ENCODE results near the gene PGA3.
"Not testable (repeated sequence)": the region's sequence is repeated elsewhere in the genome, so short reads cannot be mapped to it uniquely, and the experiment has no call there.

PGA3 gene

DNA sequence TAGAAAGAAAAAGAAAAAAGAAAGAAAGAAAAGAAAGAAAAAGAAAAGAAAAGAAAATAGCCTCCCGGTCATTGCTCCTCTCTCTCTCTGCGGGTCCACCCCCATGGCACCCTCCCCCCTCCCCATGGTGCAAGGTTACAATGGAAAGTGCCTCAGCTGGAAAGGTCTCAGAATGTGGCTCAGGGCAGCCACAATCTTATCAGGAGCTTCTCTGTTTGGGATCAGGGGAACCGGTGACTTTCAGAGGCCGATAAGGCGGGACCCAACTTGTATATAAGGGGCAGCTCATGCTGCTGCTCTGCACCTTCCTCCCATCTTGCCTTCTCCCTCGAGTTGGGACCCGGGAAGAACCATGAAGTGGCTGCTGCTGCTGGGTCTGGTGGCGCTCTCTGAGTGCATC is 37.6 kb downstream of the PGA3 start, which contains the start of gene PGA5:
Gene PGA5, plus strand, starts transcription at position 301 of the 400 bp plus-strand sequence. Its CDS starts 52 bp downstream, at position 353.
- not testable (repeated sequence) for H3K36me3 ChIP-seq (ENCODE audit: insufficient read depth, low read length); H3K4me3 ChIP-seq (ENCODE audit: low read length); H3K9ac ChIP-seq (ENCODE audit: low read depth, low read length); H3K9me3 ChIP-seq (replicated peaks; ENCODE audit: low read length); H3K27me3 ChIP-seq (ENCODE audit: control insufficient read depth, insufficient read depth, low read length); H3K4me1 ChIP-seq (ENCODE audit: control insufficient read depth, insufficient read depth, low read length); H3K4me2 ChIP-seq (ENCODE audit: low read length)

DNA sequence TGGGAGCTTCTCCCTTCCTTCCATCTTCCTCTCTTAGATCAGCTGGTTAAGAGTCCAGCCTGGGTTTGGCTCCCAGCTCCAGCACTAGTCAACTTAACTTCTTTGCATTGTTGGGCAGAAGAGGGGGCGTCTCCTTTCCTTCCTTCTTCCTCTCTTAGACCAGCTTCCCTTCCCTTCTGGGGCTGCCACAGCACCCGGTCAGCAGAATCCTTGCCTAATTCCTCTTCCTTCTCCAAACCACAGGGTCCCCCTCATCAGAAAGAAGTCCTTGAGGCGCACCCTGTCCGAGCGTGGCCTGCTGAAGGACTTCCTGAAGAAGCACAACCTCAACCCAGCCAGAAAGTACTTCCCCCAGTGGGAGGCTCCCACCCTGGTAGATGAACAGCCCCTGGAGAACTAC is 38.2 kb downstream of the PGA3 start:
- not testable (repeated sequence) for H3K27me3 ChIP-seq (ENCODE audit: control insufficient read depth, insufficient read depth, low read length); H3K9ac ChIP-seq (ENCODE audit: low read depth, low read length); H3K36me3 ChIP-seq (ENCODE audit: insufficient read depth, low read length); H3K4me1 ChIP-seq (ENCODE audit: control insufficient read depth, insufficient read depth, low read length); H3K4me3 ChIP-seq (ENCODE audit: low read length); H3K4me2 ChIP-seq (ENCODE audit: low read length); H3K9me3 ChIP-seq (replicated peaks; ENCODE audit: low read length)

DNA sequence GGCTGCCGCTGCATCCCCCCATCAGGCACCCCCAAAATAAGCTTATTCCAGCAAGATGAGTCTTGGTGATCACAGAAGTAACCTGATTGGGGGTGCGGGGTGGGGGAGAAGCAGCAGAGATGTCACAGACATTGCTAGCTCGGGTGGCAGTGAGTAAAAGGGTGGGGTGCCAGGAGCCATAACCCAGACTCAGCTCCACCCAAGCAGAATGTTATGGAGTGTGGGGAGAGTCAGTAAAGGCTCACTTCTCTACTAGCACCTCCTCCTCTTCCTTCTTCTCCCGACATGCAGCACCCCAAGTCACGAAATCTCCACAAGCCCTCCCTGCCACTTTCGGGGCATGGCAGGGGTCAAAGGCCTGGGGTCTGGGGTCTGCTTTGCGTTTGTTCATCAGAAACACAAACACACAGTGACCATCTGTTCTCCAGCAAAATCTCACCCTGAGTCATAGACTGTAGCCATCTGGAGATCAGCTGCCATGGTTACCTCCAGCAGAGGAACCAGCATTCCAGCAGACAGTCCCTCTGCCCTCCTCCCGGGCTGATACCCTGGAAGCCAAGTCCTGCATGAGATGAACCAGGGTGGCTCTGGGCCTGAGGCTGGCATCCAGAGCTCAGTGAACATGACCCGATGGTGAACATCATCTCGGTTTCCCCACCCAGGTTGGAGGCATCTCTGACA is 42.1 kb downstream of the PGA3 start:
- not testable (repeated sequence) for H3K9me3 ChIP-seq (replicated peaks; ENCODE audit: low read length); H3K9ac ChIP-seq (ENCODE audit: low read depth, low read length); H3K36me3 ChIP-seq (ENCODE audit: insufficient read depth, low read length); H3K4me2 ChIP-seq (ENCODE audit: low read length); H3K27me3 ChIP-seq (ENCODE audit: control insufficient read depth, insufficient read depth, low read length); H3K4me3 ChIP-seq (ENCODE audit: low read length); H3K4me1 ChIP-seq (ENCODE audit: control insufficient read depth, insufficient read depth, low read length)

DNA sequence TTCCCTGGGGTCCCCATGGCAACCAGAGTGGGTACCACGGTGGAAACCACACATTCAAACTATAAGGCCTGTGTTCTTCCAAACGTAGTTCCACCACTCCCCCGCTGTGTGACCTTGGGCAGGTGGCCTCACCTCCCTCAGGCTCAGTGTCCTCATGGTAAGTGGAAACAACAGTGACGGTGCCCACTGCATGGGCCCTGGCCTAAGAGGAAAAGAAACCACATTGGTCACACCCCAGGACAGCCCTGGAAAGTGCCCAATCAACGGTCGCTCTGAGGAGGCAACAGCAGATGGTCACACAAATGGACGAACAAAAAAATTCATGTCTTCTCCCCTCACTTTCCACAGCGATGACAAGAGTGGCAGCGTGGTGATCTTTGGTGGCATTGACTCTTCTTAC is 44.8 kb downstream of the PGA3 start:
- H3K4me1 ChIP-seq (ENCODE audit: control insufficient read depth, insufficient read depth, low read length); H3K4me2 ChIP-seq (ENCODE audit: low read length); H3K9ac ChIP-seq (ENCODE audit: low read depth, low read length); H3K36me3 ChIP-seq (ENCODE audit: insufficient read depth, low read length); H3K9me3 ChIP-seq (replicated peaks; ENCODE audit: low read length); H3K4me3 ChIP-seq (ENCODE audit: low read length): not testable (repeated sequence)
- H3K27me3 ChIP-seq (ENCODE audit: control insufficient read depth, insufficient read depth, low read length), result peaks cover 18% of the 10 kb centered on the region

DNA sequence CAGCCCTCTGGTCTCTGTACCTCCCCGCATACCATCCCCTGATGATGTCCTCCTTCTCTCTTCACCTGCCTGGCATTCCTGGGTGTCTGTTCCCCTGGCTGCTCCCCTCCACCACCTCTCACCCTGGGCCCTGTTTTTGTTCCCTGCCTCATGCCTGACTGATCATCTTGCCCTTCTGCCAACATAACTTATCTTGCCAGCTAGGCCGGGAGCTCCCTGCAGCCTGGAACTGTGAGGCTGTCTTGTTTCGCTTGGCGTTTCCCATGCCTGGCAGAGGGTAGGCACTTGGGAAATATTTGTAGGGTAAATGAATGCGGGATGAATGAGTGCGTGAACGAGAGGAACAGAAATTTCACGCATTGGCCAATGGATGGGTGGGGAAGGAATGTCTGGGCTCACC is 45.9 kb downstream of the PGA3 start:
- H3K27me3 ChIP-seq (ENCODE audit: control insufficient read depth, insufficient read depth, low read length), result peaks cover 18% of the 10 kb centered on the region
- H3K4me3 ChIP-seq (ENCODE audit: low read length); H3K4me1 ChIP-seq (ENCODE audit: control insufficient read depth, insufficient read depth, low read length); H3K4me2 ChIP-seq (ENCODE audit: low read length); H3K9ac ChIP-seq (ENCODE audit: low read depth, low read length); H3K9me3 ChIP-seq (replicated peaks; ENCODE audit: low read length); H3K36me3 ChIP-seq (ENCODE audit: insufficient read depth, low read length): not testable (repeated sequence)

DNA sequence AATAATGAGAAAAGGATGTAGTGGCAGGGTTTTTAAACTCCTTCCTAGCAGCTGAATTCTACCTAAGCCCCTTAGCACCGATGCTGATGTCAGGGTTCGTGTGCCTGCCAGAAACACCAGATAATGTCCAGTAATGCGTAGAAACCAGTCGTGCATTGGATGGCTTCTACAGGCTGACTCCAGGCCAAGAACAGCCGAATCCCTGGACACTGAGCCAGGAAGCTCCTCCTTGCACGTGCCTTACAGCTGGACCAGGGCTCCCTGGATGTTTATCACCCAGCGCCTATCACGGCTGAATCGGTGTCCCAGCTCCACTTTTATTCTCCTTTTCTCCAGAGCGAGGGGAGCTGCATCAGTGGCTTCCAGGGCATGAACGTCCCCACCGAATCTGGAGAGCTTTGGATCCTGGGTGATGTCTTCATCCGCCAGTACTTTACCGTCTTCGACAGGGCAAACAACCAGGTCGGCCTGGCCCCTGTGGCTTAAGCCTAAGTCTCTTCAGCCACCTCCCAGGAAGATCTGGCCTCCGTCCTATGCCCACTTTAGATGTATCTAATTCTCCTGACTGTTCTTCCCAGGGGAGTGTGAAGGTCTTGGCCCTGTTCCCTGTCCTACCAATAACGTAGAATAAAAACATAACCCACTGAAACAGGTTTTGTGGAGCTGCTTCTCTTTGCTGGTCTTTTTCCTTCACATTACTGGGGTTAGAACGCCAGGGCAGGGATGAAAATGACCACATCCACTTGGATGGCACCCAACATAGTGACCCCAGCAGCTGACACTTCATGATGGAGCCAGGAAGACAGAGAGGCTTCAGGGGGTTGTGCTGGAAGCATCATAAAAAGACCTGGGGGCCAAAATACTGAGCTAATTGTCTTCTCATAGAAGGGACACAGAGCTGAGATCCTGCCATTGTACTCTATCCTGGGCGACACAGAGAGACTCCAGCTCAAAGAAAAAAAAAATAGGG is 47.8 kb downstream of the PGA3 start:
- not testable (repeated sequence) for H3K9me3 ChIP-seq (replicated peaks; ENCODE audit: low read length); H3K4me3 ChIP-seq (ENCODE audit: low read length)
- peaks cover 18% of the 10 kb centered on the region for H3K27me3 ChIP-seq (ENCODE audit: control insufficient read depth, insufficient read depth, low read length)

DNA sequence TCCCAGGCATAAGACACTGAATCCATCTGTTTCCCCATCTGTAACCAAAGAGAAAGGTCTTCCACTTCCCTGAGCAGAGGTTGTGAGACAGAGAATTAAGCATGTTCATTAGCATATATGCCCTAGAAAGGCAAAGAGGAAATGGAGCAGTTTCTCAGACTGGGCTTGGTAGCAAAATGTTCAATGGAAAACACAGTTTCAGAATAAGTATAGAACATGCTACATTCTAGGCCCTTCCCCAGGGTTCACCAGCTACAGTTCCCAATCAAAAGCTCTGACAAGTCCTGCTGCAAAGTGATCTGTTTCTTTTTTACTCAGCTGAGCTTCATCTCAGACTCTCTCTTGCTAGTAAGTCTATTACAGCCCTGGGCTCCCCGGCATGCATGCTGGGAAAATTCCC is 49.0 kb downstream of the PGA3 start:
- H3K4me1 ChIP-seq (ENCODE audit: control insufficient read depth, insufficient read depth, low read length); H3K4me2 ChIP-seq (ENCODE audit: low read length); H3K4me3 ChIP-seq (ENCODE audit: low read length); H3K36me3 ChIP-seq (ENCODE audit: insufficient read depth, low read length); H3K9ac ChIP-seq (ENCODE audit: low read depth, low read length); H3K9me3 ChIP-seq (replicated peaks; ENCODE audit: low read length): not testable (repeated sequence)
- H3K27me3 ChIP-seq (ENCODE audit: control insufficient read depth, insufficient read depth, low read length), result peaks cover 18% of the 10 kb centered on the region

More for the DNA sequence above, 47.8 kb downstream of the PGA3 start:
- not testable (repeated sequence) for H3K4me1 ChIP-seq (ENCODE audit: control insufficient read depth, insufficient read depth, low read length); H3K36me3 ChIP-seq (ENCODE audit: insufficient read depth, low read length); H3K4me2 ChIP-seq (ENCODE audit: low read length); H3K9ac ChIP-seq (ENCODE audit: low read depth, low read length)

DNA sequence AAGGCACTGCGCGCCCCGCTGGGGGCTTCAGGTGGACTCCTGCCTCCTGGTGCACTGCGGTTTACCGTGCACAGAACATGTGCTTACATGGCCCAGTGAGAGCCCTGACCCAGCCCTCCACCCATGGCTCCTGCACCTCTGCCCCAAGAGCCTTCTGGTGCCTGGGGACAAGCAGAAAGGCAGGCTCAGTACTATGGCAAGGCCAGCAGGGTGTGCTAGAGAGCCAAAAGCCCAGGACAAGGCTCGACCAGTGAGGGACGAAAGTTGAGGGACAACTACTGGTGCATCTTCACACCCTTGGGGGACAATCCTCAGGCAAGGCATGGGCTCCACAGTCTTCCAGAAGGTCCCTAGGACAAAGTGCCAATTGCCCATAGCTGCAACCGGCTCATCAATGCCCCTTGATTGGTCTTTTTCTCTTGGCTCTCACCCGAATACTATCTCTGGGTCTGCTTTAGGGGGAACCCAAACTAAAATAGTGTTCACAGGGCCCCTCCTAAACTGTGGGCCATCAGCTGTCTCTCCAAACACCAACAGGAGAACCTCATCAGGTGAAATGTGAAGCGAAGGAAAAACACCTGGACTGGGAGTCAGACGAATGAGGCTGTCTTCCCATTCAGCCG is 51.2 kb downstream of the PGA3 start:
- no peaks in the 10 kb centered on the region for H3K36me3 ChIP-seq (ENCODE audit: insufficient read depth, low read length)
- H3K9me3 ChIP-seq (replicated peaks; ENCODE audit: low read length), result no peaks in the 10 kb centered on the region
- no peak overlapping the region for H3K4me2 ChIP-seq (ENCODE audit: low read length)
- H3K4me3 ChIP-seq (ENCODE audit: low read length), result no peak overlapping the region
- peaks cover 4% of the 10 kb centered on the region for H3K4me1 ChIP-seq (ENCODE audit: control insufficient read depth, insufficient read depth, low read length)
- H3K27me3 ChIP-seq (ENCODE audit: control insufficient read depth, insufficient read depth, low read length), result peaks cover 10% of the 10 kb centered on the region
- no peak overlapping the region for H3K9ac ChIP-seq (ENCODE audit: low read depth, low read length)

DNA sequence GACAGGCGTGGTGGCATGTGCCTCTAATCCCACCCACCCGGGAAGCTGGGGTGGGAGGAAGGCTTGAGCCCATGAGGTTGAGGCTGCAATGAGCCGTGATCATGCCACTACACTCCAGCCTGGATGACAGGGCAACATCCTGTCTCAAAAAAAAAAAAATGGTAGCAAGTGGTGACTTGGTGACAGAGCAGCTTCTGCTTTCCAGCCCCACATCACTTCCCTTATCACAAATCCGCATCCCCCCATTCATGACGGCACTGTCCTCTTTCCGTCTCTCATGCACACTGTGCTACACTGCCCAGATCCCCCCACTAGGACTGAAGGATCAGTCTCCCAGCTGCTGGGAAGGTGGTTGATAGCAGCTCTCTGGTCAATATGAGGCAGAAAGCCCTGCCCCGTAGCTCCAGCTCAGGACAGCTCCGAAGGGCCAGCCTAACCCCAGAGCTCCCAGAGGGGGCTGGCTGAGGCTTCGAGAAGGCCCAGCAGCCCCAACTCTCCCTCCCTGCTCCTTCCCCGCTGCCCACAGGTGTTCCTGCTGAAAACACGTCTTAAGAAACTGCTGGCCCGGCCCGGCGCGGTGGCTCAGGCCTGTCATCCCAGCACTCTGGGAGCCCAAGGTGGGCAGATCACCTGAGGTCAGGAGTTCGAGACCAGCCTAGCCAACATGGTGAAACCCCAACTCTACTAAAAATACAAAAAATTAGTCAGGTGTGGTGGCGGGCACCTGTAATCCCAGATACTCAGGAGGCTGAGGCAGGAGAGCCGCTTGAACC is 53.6 kb downstream of the PGA3 start:
- no peak overlapping the region for H3K4me2 ChIP-seq (ENCODE audit: low read length)
- no peaks in the 10 kb centered on the region for H3K27me3 ChIP-seq (ENCODE audit: control insufficient read depth, insufficient read depth, low read length)
- H3K36me3 ChIP-seq (ENCODE audit: insufficient read depth, low read length), result no peaks in the 10 kb centered on the region
- H3K9ac ChIP-seq (ENCODE audit: low read depth, low read length), result no peak overlapping the region
- no peaks in the 10 kb centered on the region for H3K9me3 ChIP-seq (replicated peaks; ENCODE audit: low read length)
- no peak overlapping the region for H3K4me3 ChIP-seq (ENCODE audit: low read length)
- H3K4me1 ChIP-seq (ENCODE audit: control insufficient read depth, insufficient read depth, low read length), result peaks cover 4% of the 10 kb centered on the region

DNA sequence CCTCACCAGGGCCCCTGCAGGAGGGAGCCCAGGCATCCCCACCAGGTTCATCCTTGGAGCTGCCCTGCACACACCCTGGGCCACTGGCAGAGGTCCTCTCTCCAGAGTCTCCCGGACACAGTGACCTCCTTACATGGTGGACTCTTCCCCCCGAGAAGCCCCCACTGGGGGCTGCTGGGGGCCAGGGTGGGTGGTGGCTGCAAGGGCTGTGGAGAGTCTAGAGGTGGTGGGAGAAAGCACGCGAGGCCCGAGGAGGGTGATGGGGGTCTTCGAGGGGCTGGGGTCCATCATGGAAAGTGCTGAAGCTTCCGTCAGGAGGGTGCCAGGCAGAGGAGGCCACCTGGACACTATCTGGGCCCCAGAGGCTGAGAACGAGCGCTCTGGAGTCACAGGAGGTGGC is 55.2 kb downstream of the PGA3 start:
- no peaks in the 10 kb centered on the region for H3K36me3 ChIP-seq (ENCODE audit: insufficient read depth, low read length)
- H3K27me3 ChIP-seq (ENCODE audit: control insufficient read depth, insufficient read depth, low read length), result no peaks in the 10 kb centered on the region
- H3K4me1 ChIP-seq (ENCODE audit: control insufficient read depth, insufficient read depth, low read length), result peaks cover 4% of the 10 kb centered on the region
- no peak overlapping the region for H3K4me2 ChIP-seq (ENCODE audit: low read length)
- H3K4me3 ChIP-seq (ENCODE audit: low read length), result no peak overlapping the region
- H3K9me3 ChIP-seq (replicated peaks; ENCODE audit: low read length), result no peaks in the 10 kb centered on the region
- H3K9ac ChIP-seq (ENCODE audit: low read depth, low read length), result no peak overlapping the region

DNA sequence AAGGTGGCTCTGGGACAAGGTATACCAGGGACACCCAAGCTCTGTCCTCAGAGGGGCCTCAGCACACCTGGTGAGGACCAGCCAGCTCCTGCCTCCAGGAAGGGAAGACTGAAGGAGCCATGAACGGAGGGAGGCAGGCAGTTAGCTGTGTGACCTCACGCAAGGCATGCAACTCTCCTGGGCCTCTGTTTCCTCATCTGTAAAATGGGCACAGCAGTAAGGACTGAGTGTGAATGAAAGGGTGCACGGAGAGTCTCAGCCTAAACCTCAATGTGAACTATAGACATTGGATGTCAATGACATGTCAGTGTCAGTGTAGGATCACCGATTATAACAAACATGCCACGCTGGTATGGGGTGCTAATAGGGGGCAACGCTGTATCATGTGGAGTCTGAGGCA is 56.0 kb downstream of the PGA3 start:
- no peaks in the 10 kb centered on the region for H3K27me3 ChIP-seq (ENCODE audit: control insufficient read depth, insufficient read depth, low read length)
- no peaks in the 10 kb centered on the region for H3K36me3 ChIP-seq (ENCODE audit: insufficient read depth, low read length)
- no peaks in the 10 kb centered on the region for H3K9me3 ChIP-seq (replicated peaks; ENCODE audit: low read length)
- H3K4me3 ChIP-seq (ENCODE audit: low read length), result no peak overlapping the region
- no peak overlapping the region for H3K9ac ChIP-seq (ENCODE audit: low read depth, low read length)
- H3K4me1 ChIP-seq (ENCODE audit: control insufficient read depth, insufficient read depth, low read length), result peaks cover 4% of the 10 kb centered on the region
- no peak overlapping the region for H3K4me2 ChIP-seq (ENCODE audit: low read length)
